Spleen (tissue), 7 donors: ENCODE data around the gene TMEM114.

Experiments used
- POLR2A ChIP-seq, 3 donors: fragments of 450-650 bp; IDR thresholded peaks; one replicate each; pipeline ENCODE4 v1.5.1; 2017; ENCODE audit warnings: antibody characterized with exemption in 3 of 3, mild to moderate bottlenecking in 1 of 3
- TF ChIP-seq, protein P1 (sequence below), 11 experiments: fragments of 200-600 bp in 7 of 11; fragments of 450-650 bp in 4 of 11; sonication (generic) in 4 of 11; IDR thresholded peaks in 8 of 11; conservative IDR thresholded peaks in 3 of 11; 1 replicate in 7 of 11; 2 replicates in 4 of 11; pipeline versions ENCODE4 v1.4.0 to v1.8.0; 2016 to 2021; ENCODE audit warnings: antibody characterized with exemption in 11 of 11, inconsistent platforms in 4 of 11, mild to moderate bottlenecking in 1 of 11
- donor health status: DM: no; HTN: no; CAD: no; lungs with moderate emphysema.
- donor health status: DM: no; HTN: no; CAD: no.
- donor health status: DM: no; HTN: no; CAD: no.

DNA sequence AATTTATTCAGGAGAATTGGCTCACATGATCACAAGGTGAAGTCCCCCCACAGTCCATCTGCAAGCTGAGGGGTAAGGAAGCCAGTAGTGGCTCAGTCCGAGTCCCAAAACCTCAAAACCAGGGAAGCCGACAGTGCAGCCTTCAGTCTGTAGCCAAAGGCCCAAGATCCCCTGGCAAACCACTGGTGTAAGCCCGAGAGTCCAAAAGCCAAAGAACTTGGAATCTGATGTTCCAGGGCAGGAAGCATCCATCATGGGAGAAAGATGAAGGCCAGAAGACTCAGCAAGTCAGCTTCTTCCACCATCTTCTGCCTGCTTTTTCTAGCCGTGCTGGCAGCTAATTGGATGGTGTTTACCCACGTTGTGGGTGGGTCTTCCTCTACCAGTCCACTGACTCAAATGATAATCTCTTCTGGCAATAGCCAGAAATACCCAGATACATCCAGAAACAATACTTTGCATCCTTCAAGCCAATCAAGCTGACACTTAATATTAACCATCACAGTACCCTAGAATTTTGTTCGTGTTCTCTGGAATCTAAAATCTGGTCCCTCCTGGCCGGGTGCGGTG lies 40.4 kb downstream of the TMEM114 start:
- TF ChIP-seq, protein P1, sequence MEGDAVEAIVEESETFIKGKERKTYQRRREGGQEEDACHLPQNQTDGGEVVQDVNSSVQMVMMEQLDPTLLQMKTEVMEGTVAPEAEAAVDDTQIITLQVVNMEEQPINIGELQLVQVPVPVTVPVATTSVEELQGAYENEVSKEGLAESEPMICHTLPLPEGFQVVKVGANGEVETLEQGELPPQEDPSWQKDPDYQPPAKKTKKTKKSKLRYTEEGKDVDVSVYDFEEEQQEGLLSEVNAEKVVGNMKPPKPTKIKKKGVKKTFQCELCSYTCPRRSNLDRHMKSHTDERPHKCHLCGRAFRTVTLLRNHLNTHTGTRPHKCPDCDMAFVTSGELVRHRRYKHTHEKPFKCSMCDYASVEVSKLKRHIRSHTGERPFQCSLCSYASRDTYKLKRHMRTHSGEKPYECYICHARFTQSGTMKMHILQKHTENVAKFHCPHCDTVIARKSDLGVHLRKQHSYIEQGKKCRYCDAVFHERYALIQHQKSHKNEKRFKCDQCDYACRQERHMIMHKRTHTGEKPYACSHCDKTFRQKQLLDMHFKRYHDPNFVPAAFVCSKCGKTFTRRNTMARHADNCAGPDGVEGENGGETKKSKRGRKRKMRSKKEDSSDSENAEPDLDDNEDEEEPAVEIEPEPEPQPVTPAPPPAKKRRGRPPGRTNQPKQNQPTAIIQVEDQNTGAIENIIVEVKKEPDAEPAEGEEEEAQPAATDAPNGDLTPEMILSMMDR (IDR thresholded peaks at IDR 0.05 in 8 of 11, conservative IDR thresholded peaks at IDR 0.05 in 3 of 11), result no peak
- no peak for TF ChIP-seq POLR2A (IDR thresholded peaks at IDR 0.05)
